HEK293 (cell line): Measurements from ENCODE around the gene THAP5.

Experiments used
- CTCF ChIP-seq: fragments of 450-650 bp; formaldehyde crosslinking; IDR thresholded peaks from 2 replicates; pipeline ENCODE4 v1.5.1; 2016; ENCODE audit warnings: missing biosample characterization, missing genetic modification characterization
- TCF7L2 ChIP-seq: IDR thresholded peaks from 2 replicates; pipeline ENCODE4 v1.6.1; 2011; ENCODE audit warnings: low read depth, mild to moderate bottlenecking, inconsistent platforms, low read length, moderate library complexity, borderline replicate concordance

- TF ChIP-seq TCF7L2 (no peak), CTCF (tag by site-specific recombination) (no peak)
Observed at GRCh38 chr7:108618056-108618455, 48.5 kb upstream of the THAP5 start.
